Measurements from ENCODE around the gene OCRL. TPM values are rescaled to one million over a fixed set of nuclear protein-coding genes. Genes with fewer than 3 reads are reported as not detected.
"Not testable (repeated sequence)": the region's sequence is repeated elsewhere in the genome, so short reads cannot be mapped to it uniquely, and the experiment has no call there.

Gene OCRL
- total and polyA plus RNA-seq, 2 of the 4 experiments (the other 2 are of a cell fraction) = 19.4 to 20.6 TPM

GRCh38 chrX:129564345-129564744 is 24.3 kb downstream of the OCRL start:
- H3K4me1 ChIP-seq (ENCODE audit: control insufficient read depth, insufficient read depth, low read length); H2BK15ac ChIP-seq (ENCODE audit: low read depth, low read length); H2BK5ac ChIP-seq (ENCODE audit: low read depth, low read length, poor library complexity, severe bottlenecking); H3K4ac ChIP-seq (ENCODE audit: low read depth, low read length); H3K23ac ChIP-seq (ENCODE audit: low read depth, low read length); H3K9ac ChIP-seq (ENCODE audit: low read depth, low read length); H4K5ac ChIP-seq (ENCODE audit: low read depth, low read length); H4K20me1 ChIP-seq (ENCODE audit: insufficient read depth, low read length); H2BK20ac ChIP-seq (ENCODE audit: low read depth, low read length); H3K9me1 ChIP-seq (ENCODE audit: insufficient read depth, low read length); dilution Hi-C loops (cut with HindIII; ENCODE audit: low sequenced_read_pairs, unreplicated experiment); ATAC-seq (ENCODE audit: low read depth); H4K8ac ChIP-seq (ENCODE audit: low read depth in 2 of 2, low read length in 2 of 2); H3K36me3 ChIP-seq (ENCODE audit: control insufficient read depth, insufficient read depth, low read length); H3K4me2 ChIP-seq (ENCODE audit: low read depth, low read length); H3K18ac ChIP-seq (ENCODE audit: low read depth, low read length); H4K91ac ChIP-seq (ENCODE audit: insufficient read depth, low read depth, low read length); H2AK9ac ChIP-seq (replicated peaks; ENCODE audit: low read depth, low read length, poor library complexity); H3K79me1 ChIP-seq (ENCODE audit: low read depth in 1 of 2, low read length in 2 of 2); H2BK120ac ChIP-seq (ENCODE audit: low read depth, low read length); H3K9me3 ChIP-seq (ENCODE audit: control insufficient read depth, insufficient read depth, low read length); CTCF ChIA-PET; DNase-seq; POLR2A ChIA-PET (ENCODE audit: unreplicated experiment); H3K56ac ChIP-seq (ENCODE audit: extremely low read depth, insufficient read depth, low read length); in situ Hi-C loops (cut with MboI; ENCODE audit: low sequenced_read_pairs); H3K4me3 ChIP-seq (ENCODE audit: insufficient read depth, low read depth, low read length); H2AK5ac ChIP-seq (ENCODE audit: low read depth, low read length); H3K27ac ChIP-seq (ENCODE audit: insufficient read depth, low read length); BruUV-seq (replicated peaks); H2AFZ ChIP-seq (replicated peaks; ENCODE audit: low read length, poor library complexity); H3K14ac ChIP-seq (replicated peaks; ENCODE audit: low read depth, low read length); intact Hi-C loops (cut with micrococcal nuclease); H3K27me3 ChIP-seq (ENCODE audit: control insufficient read depth, insufficient read depth, low read length): not testable (repeated sequence)
- WGBS, 2 experiments (ENCODE audit: extremely low coverage in 2 of 2, insufficient read length in 1 of 2) = no CpG with 5 or more reads among the region's 5 CpGs

Measured in IMR-90 (cell line).